Measurements from ENCODE around the gene THEM4. TPM values are rescaled to one million over a fixed set of nuclear protein-coding genes. Genes with fewer than 3 reads are reported as not detected.

THEM4 gene
- total RNA-seq, 1 experiment from 2014 or later: 117 TPM

DNA sequence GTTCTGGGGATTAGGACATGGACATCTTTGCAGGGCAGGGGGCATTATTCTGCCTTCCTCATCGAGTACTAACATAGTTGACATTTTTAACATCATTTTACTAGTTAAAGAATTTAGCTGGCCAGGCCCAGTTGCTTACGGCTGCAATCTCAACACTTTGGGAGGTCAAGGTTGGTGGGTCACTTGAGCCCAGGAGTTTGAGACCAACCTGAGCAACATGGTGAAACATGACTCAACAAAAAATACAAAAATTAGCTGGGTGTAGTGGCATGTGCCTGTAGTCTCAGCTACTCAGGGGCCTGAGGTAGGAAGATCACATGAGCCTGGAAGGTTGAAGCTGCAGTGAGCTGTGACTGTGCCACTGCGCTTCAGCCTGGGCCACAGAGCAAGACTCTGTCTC, 29.8 kb upstream of the THEM4 start:
- no peak for DNase-seq (ENCODE audit: low read depth, low spot score)
- in situ Hi-C loops (cut with HindIII; ENCODE audit: low pct_unique_long_range_greater_than_20kb, low sequenced_read_pairs): no loop called here

DNA sequence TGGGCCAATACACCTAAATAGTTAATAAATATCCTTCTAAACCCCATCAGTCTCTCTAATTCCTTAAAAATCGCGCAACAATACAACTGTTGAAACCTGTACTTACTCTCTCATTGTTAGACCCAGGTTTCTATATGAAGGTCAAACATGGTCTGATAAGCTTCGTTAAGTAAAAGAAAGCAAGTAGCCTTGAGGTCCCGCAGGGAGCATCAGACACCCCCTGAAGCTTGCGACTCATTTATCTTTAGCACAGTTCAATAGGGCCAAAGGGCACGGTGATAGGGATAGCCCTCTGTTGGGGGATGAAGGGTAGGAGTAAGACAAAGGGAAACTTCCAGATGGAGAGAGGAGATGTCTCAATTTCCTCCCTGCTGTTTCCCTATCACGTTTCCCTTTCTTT, 27.3 kb upstream of the THEM4 start:
- in situ Hi-C loops (cut with HindIII; ENCODE audit: low pct_unique_long_range_greater_than_20kb, low sequenced_read_pairs): no loop called here
- DNase-seq (ENCODE audit: low read depth, low spot score): no peak

DNA sequence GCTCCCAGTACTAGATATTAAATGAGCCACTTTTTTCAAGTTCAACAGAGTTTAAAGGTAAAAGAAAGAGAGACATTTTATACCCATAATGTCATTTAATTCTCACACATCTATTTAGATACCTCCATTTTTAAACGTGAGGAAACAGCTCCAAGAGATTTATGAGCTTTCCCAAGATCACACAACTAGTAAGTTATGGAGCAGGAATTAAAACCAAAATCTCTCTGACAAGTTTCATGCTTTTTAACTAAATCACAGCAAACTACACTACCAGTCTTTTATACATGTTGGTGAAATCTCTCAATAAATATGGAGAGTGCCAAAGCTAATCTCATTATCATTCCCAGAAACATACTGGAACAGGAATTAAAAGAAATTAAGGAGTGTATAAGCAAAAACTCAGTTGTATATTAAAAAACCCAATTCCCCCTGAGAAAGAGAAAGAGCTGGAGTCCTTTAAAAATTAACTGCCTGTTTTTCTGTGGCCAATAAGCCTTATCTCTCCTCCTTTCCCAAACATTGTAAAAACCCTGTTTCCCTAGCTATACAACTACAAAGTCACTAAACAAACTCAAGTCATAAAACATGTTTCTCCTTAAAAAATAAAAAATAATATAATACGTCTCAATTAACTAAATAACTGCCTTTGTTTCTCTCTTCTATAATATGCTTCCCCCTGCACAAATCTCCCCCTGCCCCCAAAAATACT, 26.7 kb upstream of the THEM4 start:
- no peak for DNase-seq (ENCODE audit: low read depth, low spot score)
- in situ Hi-C loops (cut with HindIII; ENCODE audit: low pct_unique_long_range_greater_than_20kb, low sequenced_read_pairs): no loop called here

DNA sequence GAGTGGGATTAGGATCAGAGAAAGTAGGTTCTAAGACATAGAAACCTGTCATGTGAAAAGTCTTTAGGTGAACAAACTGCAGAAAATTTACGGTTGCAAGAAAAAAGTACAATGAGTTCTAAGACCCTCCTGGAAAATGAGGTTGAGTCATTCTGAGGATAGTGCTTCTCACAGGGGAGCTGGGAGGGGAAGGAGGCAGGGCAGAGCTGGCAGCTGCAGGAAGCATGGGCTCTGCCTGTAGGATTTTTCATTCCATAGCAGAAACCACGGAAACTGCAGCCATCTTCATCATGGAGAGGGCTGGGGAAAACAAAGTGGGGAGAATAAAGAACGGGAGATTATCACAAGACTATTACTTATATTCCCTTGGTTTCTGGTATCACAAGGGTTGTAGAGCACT, 25.8 kb upstream of the THEM4 start:
- in situ Hi-C loops (cut with HindIII; ENCODE audit: low pct_unique_long_range_greater_than_20kb, low sequenced_read_pairs): no loop called here
- DNase-seq (ENCODE audit: low read depth, low spot score): peak; percentile 62

DNA sequence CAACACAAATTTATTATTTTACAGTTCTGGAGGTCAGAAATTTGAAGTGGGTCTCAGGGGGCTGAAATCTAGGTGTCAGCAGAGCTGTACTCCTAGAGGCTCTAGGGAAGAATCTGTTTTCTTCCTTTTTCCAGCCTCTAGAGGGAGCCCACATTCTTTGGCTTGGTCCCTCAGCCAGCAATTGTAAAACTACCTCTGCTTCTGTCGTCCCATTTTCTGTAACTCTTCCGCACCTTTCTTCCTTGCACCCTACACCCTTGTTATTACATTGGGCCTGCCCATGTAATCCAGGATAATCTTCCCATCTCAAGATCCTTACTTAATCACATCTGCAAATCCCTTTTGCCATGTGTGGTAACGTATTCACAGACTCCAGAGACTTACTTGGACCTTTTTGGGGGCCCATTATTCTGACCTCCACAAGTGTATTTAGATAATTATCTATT, 24.8 kb upstream of the THEM4 start:
- in situ Hi-C loops (cut with HindIII; ENCODE audit: low pct_unique_long_range_greater_than_20kb, low sequenced_read_pairs): no loop called here

DNA sequence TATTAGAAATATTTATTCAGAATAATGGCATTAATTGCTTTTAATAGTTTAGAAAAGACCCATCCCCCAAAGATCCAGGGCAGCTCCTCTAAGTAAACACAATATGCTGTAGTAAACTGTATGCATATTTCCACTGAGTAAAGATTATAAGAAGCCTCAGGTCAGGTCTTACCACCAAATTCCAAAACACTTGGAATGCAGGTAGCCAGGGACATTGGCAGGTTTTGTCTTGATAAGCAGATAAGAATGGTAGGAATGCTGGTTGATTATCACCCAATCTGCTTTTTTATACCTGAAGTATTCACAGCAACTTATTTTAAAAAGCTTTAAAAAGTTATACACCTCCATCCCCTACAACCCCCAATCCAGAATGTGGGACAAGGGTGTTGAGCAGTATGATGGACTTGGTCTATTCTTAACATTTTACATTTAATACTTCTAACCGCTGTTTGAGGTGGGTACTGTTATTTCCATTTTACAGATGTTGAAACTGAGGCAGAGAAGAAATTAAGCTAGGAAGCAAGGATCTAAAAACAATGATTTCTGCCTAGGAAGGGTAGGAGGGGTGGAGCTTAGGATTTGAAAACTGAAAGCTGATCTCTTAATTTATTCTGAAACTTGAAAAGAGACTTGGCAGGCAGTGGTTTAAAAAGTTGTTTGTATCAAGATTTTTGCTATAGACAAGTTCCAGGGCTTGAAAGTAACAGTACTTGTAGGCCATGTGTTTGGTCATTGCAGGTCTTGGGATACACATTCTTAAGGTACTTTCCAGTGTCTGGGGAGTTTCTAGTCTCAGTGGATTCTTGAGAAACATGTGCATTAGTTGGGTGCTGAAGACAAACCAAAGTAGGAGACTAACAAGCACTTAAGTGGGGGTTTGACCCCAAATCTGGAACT, 15.6 kb upstream of the THEM4 start:
- in situ Hi-C loops (cut with HindIII; ENCODE audit: low pct_unique_long_range_greater_than_20kb, low sequenced_read_pairs): loop anchor here (5.0 kb wide), 1 partner anchor 87 kb away; no protein-coding TSS in a partner anchor
- no peak for DNase-seq (ENCODE audit: low read depth, low spot score)

More for the DNA sequence above, 24.8 kb upstream of the THEM4 start:
- peak; percentile 89 for DNase-seq (ENCODE audit: low read depth, low spot score)

DNA sequence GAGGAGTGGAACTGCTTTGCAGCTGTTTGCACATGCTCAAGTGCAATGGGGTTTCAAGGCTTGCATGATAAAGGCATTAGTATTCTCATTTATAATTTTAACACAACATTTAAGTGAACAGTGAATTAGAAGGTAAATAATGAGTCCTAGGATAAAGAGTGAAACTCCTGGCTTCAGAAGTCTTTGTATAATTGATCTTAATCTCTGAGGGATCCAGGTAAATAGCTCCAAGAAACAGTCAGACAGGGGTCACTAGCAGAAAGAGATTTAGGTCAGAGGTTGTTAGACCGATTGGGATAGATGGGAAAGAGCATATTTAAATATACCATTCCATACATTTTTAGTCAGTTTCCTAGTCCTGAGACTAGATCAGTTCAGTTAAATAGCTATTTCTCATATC, 14.1 kb upstream of the THEM4 start:
- no peak for DNase-seq (ENCODE audit: low read depth, low spot score)
- in situ Hi-C loops (cut with HindIII; ENCODE audit: low pct_unique_long_range_greater_than_20kb, low sequenced_read_pairs): loop anchor here (5.0 kb wide), 1 partner anchor 89 kb away; no protein-coding TSS in a partner anchor

DNA sequence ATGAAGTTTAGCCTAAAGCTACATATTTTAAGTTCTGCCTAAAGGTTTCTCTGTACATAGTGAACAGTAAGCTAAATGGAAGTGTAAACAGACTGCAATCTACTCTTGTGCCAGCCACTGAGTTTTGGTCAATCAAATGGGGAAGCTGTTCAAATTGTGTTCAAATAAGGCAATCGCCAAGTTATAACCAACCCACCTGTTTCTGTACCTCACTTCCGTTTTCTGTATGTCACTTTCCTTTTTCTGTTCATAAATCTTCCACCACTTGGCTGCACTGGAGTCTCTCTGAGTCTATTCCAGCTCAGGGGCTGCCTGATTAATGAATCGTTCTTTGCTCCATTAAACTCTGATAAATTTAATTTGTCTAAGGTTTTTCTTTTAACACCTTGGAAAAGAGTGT, 10.8 kb upstream of the THEM4 start:
- in situ Hi-C loops (cut with HindIII; ENCODE audit: low pct_unique_long_range_greater_than_20kb, low sequenced_read_pairs): loop anchor here (5.0 kb wide), 1 partner anchor 92 kb away; no protein-coding TSS in a partner anchor
- no peak for DNase-seq (ENCODE audit: low read depth, low spot score)

DNA sequence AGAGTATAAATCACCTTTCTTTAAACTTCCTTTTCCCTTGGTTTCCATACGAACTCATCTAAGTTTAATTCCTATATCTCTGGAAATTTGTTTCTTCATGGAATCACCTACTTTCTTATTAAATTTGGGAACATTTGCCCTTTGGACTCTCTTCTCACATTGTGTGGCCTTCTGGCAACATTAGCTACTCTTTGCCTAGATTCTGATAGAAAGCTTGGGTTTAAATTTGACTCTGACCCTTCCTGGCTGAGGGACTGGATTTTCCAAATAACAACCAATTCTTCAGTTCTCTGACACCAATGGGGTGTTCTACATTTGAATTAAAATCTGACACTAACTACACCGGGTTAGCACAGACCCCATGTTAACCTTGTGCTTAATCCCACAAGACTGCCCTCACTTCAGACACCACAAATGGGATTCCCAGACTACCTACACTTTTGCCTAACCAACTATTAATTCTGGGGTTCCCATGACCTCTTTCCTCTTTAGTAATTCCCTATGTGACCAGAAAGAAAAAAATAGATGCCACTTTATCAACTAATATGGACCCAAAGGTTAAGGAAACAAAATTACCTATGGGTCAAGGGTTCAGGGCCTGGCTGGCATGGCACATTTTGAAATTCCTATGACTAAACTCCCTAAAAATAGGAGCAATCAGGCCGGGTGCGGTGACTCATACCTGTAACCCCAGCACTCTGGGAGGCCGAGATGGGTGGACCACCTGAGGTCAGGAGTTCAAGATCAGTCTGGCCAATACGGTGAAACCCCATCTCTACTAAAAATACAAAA, 9.7 kb upstream of the THEM4 start:
- in situ Hi-C loops (cut with HindIII; ENCODE audit: low pct_unique_long_range_greater_than_20kb, low sequenced_read_pairs): no loop called here
- DNase-seq (ENCODE audit: low read depth, low spot score): no peak

DNA sequence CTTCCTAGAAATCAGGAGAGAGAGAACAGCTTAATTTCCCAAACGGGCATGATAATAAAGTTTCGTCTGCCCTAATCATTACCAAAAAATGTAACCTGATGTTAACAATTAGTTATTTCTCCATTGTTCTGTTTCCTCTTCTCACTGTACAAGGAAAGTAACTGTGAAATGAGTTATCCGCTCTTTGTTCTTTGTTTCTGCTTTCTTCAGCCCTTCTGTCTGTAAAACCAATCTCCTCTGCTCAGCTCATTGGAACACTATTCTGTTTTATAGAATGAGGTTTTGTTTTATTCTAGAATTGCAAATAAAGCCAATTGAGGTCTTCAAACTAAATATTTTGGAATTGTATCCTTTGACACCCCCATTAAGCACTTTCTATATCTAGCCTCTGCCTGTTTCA, 8.8 kb upstream of the THEM4 start:
- DNase-seq (ENCODE audit: low read depth, low spot score): peak; percentile 36
- in situ Hi-C loops (cut with HindIII; ENCODE audit: low pct_unique_long_range_greater_than_20kb, low sequenced_read_pairs): no loop called here

DNA sequence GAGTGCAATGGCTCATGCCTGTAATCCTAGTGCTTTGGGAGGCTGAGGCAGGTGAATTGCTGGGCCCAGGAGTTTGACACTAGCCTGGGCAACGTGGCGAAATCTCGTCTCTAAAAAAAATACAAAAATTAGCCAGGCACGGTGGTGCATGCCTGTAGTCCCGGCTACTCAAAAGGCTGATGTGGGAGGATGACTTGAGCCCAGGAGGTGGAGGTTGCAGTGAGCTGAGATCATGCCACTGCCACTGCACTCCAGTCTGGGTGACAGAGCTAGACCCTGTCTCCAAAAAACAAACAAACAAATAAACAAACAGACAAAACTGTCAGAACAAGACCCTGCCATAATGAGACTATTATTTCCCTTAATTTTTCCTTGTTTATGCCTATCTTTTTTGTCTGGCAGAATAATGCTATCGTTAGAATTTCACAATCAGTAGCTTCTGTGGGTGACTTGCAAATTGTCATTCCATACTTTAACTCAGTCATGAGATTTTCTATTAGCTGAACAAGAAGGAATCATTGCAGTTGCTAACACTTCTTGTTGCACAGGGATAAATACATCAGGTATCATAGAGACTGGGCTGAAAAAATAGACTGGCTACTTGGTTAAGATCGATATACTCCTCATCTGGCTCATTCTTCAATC, 7.5 kb upstream of the THEM4 start:
- in situ Hi-C loops (cut with HindIII; ENCODE audit: low pct_unique_long_range_greater_than_20kb, low sequenced_read_pairs): no loop called here

DNA sequence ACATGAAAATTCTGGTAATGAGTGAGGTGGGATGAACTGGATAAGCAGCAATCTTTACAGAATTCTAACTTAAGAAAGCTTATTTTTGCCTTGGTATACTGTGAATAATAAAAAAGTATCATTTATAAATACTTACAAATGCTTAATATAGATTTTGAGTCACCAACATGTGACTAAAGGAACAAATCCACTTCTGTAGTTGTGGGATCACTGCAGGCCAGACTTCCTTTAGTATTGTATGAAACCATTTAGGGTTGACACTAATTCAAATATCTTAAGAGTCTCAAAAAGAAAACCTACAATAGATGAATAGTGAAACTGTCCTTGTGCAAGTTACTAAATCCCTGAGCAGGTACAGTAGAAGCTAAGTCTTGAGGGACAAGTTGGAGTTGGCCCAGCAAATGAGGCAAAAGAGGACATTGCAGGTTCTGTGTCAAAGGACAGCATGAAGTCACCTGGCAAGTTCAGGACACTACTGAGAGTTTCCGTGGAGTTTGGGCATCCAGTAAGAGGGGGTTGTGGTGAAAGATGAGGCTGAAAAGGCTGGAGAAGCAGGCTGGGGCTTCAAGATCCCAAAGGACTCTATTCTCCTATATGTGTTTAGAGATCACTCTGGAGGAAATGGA, 5.9 kb upstream of the THEM4 start:
- in situ Hi-C loops (cut with HindIII; ENCODE audit: low pct_unique_long_range_greater_than_20kb, low sequenced_read_pairs): no loop called here
- DNase-seq (ENCODE audit: low read depth, low spot score): peak; percentile 51

More for the DNA sequence above, 7.5 kb upstream of the THEM4 start:
- no peak for DNase-seq (ENCODE audit: low read depth, low spot score)

DNA sequence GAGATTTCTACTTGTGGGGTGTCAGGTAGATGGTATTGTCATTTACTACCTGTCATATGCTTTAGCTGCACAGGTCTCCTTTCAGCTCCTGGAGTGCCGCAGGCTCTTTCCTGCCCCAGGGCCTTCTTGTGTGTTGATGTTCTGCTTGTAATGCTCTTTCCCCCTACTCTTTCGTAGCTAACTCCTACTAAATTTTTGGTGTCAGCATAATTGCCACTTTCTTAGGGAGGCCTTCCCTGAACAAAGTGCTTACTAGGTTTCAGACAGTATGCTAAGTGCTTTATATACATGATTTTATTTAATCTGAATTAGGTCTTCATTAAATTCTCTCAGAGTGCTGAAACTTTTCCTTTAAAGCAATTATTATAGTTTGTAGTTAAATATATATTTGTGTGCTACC, 4.8 kb upstream of the THEM4 start:
- DNase-seq (ENCODE audit: low read depth, low spot score): no peak
- in situ Hi-C loops (cut with HindIII; ENCODE audit: low pct_unique_long_range_greater_than_20kb, low sequenced_read_pairs): no loop called here

DNA sequence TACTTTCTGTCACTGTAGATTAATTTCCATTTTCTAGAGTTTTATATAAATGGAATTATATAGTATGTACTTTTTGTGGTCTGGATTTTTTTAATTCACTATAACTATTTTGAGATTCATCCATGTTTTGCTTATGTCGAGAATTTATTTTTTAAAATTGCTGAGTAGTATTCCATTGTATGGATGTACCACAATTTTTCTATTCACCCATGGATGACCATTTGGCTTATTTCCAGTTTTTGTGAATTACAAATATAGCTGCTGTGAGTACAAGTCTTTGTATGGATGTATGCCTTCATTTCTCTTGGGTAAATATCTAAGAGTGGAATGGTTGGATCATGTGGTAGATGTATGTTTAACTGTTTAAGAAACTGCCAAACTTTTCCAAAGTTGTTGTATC, 3.7 kb upstream of the THEM4 start:
- in situ Hi-C loops (cut with HindIII; ENCODE audit: low pct_unique_long_range_greater_than_20kb, low sequenced_read_pairs): no loop called here
- no peak for DNase-seq (ENCODE audit: low read depth, low spot score)

DNA sequence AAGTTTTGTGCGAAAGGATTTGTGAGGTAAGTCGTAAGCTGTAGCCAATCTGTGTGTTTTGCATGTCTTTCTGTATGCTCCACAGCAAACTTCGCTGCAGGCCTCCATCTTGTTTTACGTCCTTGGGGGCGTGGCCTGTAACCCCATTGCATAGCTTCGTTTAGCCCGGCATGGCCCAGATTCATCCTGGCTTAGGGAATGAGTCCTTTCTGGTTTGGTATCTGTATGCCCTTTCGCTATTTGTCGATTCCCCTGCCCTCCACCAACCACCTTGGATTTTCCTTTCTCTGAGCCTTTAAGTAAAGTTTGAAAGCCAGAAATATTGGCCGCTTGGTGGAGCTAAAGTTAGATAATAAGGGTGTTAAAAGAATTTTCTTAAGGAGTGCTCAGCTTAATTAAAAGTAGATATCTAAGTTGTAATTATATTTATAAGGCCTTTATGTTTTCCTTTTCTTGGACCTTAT, 1.1 kb downstream of the THEM4 start:
- peak; percentile 95 for DNase-seq (ENCODE audit: low read depth, low spot score)

DNA sequence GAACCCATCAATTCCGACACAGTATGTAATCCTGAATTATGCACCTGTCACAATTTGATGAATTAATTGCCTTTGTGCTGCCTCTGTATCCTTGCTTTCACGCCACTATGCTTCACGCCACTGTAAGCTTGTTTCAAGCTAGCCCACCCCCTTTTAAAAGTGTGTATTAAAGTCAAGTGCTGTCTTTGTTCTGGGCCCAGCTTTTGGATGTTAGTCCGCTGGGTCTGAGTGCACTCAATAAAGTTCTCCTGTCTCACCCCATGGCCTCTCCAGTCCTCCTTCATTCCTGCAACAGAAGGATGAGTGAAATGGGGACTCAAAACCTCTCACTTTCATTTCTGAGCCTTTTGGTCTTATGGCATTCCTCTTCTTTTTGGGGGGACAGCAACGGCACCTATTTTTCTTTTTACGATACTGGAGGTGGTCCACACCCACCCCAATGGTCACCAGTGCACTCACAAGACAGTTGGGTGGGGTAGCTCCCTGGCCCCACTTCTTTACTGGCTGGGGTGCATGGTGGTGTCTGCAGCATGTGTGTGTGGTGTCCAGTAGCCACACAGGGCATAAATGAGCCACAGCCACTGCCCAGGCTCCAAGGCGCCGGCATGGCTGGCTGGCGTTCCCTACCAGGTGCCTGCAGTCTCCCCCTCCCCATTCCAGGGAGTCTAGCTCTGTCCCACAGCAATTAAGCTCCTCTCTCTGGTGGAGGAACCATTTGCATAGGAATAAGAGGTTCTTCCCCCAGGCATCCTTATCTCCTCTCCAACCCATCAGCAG, 1.8 kb downstream of the THEM4 start:
- in situ Hi-C loops (cut with HindIII; ENCODE audit: low pct_unique_long_range_greater_than_20kb, low sequenced_read_pairs): no loop called here
- DNase-seq (ENCODE audit: low read depth, low spot score): no peak

More for the DNA sequence above, 1.1 kb downstream of the THEM4 start:
- in situ Hi-C loops (cut with HindIII; ENCODE audit: low pct_unique_long_range_greater_than_20kb, low sequenced_read_pairs): no loop called here
